Vagina (tissue), 2 donors: Measurements from ENCODE around the gene CSRNP3.

Source experiments
- POLR2A ChIP-seq, 2 donors: fragments of 450-650 bp; IDR thresholded peaks; one replicate each; pipeline ENCODE4 v1.6.1; 2017; ENCODE audit warnings: antibody characterized with exemption in 2 of 2, mild to moderate bottlenecking in 2 of 2, moderate library complexity in 2 of 2
- TF ChIP-seq, protein P1 (sequence below), 3 experiments: fragments of 450-650 bp in 2 of 3; fragments of 200-600 bp in 1 of 3; sonication (generic) in 1 of 3; IDR thresholded peaks; one replicate each; pipeline ENCODE4 v1.5.1; 2017 to 2019; ENCODE audit warnings: antibody characterized with exemption in 3 of 3, mild to moderate bottlenecking in 2 of 3, moderate library complexity in 2 of 3

DNA sequence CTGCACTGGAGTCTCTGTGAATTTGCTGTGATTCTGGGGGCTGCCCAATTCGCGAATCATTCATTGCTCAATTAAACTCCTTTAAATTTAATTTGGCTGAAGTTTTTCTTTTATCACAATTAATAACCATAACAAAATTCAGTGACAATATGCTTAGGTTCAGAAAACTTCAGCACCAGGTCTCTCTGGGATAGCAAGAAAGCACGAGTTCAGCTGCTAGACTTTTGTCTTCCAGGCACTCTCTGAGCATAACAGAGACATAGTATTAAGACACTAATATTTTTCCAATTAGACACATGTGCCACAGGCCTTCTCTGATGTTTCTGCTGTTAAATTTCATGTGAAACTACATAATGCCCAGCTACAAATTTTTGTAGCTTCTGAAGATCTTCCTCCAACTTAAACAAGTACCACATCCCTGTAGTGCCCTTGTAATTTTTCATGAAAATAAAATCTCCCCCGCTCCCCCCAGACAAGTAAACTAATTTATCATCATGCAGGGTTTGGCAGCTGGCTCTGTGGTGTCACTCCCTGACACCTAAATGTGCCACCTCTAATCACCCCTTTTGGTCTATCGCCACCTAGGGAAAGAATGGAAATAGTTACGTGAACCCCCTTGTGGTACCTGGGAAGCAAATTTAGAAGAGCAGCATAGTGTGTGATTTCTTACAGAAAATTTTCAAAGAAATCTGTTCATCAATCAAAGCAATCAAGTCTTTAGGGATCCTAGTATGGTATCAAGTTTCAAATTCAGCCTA is 94.1 kb downstream of the CSRNP3 start:
- TF ChIP-seq, protein P1, sequence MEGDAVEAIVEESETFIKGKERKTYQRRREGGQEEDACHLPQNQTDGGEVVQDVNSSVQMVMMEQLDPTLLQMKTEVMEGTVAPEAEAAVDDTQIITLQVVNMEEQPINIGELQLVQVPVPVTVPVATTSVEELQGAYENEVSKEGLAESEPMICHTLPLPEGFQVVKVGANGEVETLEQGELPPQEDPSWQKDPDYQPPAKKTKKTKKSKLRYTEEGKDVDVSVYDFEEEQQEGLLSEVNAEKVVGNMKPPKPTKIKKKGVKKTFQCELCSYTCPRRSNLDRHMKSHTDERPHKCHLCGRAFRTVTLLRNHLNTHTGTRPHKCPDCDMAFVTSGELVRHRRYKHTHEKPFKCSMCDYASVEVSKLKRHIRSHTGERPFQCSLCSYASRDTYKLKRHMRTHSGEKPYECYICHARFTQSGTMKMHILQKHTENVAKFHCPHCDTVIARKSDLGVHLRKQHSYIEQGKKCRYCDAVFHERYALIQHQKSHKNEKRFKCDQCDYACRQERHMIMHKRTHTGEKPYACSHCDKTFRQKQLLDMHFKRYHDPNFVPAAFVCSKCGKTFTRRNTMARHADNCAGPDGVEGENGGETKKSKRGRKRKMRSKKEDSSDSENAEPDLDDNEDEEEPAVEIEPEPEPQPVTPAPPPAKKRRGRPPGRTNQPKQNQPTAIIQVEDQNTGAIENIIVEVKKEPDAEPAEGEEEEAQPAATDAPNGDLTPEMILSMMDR (IDR thresholded peaks at IDR 0.05): no peak
- no peak for TF ChIP-seq POLR2A (IDR thresholded peaks at IDR 0.05)
